ENCODE results near the gene TARP.

Gene TARP

DNA sequence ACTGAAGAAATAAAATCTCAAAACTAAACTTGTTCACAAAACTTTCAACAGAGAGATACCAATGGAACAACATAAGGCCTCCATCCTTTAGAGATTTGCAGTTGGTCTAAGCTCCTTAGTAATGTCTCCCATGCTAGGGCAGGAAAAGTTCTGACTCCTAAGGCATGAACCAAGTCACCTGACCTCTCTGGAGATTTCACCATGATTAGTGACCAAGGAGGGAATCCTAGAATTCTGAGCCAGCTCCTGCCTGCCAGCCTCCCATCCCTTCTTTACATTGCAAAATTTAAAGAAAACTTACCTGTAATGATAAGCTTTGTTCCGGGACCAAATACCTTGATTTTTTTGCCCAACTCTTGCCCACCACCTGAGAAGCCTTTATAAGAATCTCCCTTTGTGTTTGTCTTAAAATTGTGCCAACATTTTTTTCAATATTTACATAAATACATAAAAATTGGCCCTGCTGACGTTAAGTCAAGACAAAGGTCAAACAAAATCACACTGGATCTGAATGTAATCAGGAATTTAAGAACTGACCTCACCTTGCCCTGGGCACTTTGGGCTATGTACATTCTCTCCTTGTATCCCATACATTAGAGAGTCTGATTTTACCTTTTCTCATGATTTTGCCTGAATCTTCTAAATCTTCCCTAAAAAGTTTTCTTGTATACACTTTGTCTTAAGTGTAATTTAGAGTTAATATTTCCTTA, at the start of gene TARP:
TARP (minus strand) TSS at position 351 of the 710 bp plus-strand sequence.
- Histone ChIP-seq H3K9me3 (no peaks in the 10 kb centered on the region), H3K4me1 (no peaks in the 10 kb centered on the region), H3K36me3 (no peaks in the 10 kb centered on the region), H3K4me3 (no peak within 1 kb of the TSS), H3K27me3 (no peaks in the 10 kb centered on the region), H3K27ac (no peak within 1 kb of the TSS)
- no peak for DNase-seq (ENCODE audit: low spot score in 2 of 2)
- WGBS, 2 donors = 81 to 86% methylated on average over 2 of the region's 2 CpGs
- TF ChIP-seq POLR2A (IDR thresholded peaks at IDR 0.05) = no peak
- TF ChIP-seq, protein P1, sequence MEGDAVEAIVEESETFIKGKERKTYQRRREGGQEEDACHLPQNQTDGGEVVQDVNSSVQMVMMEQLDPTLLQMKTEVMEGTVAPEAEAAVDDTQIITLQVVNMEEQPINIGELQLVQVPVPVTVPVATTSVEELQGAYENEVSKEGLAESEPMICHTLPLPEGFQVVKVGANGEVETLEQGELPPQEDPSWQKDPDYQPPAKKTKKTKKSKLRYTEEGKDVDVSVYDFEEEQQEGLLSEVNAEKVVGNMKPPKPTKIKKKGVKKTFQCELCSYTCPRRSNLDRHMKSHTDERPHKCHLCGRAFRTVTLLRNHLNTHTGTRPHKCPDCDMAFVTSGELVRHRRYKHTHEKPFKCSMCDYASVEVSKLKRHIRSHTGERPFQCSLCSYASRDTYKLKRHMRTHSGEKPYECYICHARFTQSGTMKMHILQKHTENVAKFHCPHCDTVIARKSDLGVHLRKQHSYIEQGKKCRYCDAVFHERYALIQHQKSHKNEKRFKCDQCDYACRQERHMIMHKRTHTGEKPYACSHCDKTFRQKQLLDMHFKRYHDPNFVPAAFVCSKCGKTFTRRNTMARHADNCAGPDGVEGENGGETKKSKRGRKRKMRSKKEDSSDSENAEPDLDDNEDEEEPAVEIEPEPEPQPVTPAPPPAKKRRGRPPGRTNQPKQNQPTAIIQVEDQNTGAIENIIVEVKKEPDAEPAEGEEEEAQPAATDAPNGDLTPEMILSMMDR (IDR thresholded peaks at IDR 0.05) = no peak
- TF ChIP-seq EP300 (IDR thresholded peaks at IDR 0.05) = no peak

DNA sequence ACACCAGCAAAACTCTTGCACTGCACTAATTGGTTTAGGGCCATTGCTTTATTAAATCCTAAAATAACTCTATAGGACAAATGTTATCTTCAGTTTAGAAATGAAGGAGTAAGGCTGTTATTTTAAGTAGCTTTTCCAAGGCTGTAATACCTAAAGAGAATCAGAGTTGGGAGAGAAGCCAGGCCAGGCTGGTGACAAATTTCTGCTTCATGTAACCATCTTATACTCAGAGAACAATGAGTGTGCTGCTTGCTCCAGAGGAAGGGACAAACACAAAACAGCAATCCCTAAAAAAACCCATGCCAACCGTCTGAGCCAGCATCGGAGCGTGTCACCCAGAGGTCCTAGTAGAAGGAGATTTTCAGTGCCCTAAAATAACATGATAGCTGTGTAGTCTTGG, 49.7 kb upstream of the TARP start:
- Histone ChIP-seq H3K4me1 (peaks cover 0 to 13% (median 0%) of the 10 kb centered on the region in 4 donors), H3K36me3 (no peaks in the 10 kb centered on the region), H3K4me3 (no peak overlapping the region), H3K27me3 (no peaks in the 10 kb centered on the region), H3K9me3 (no peaks in the 10 kb centered on the region), H3K27ac (no peak overlapping the region)
- WGBS, 2 donors = 32 to 92% methylated on average over 3 of the region's 3 CpGs
- no peak for DNase-seq (ENCODE audit: low spot score in 2 of 2)
- TF ChIP-seq, protein P1 (IDR thresholded peaks at IDR 0.05) = no peak
- TF ChIP-seq EP300 (IDR thresholded peaks at IDR 0.05) (no peak), POLR2A (IDR thresholded peaks at IDR 0.05) (no peak)

DNA sequence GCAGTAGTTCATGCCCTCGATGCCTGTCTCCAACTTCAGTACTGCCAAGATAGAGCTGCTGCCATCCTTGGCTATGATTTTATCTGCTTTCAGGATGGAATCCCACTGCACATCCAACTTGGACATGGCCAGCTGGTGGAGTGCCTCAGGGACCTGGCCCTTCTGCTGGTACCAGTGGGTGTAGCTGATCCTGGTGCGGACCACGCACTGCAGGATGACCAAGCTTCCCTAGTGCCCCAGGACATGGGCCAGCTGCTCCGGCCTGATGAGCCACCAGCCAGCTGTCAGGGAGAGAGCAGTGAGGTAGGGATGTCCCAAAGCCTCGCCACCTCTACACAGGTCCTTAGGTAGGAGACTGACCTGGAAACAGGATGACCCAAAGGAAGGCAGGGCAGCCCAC, 49.0 kb upstream of the TARP start:
- H3K9me3 ChIP-seq = no peaks in the 10 kb centered on the region
- H3K4me1 ChIP-seq = peaks cover 0 to 13% (median 0%) of the 10 kb centered on the region in 4 donors
- no peak for DNase-seq (ENCODE audit: low spot score in 2 of 2)
- TF ChIP-seq POLR2A (IDR thresholded peaks at IDR 0.05) = no peak
- no peak for TF ChIP-seq EP300 (IDR thresholded peaks at IDR 0.05)
- TF ChIP-seq, protein P1 (IDR thresholded peaks at IDR 0.05) = no peak
- H3K36me3 ChIP-seq = no peaks in the 10 kb centered on the region
- no peak overlapping the region for H3K27ac ChIP-seq
- 68 to 97% methylated on average over 5 of the region's 5 CpGs for WGBS, 2 donors
- H3K4me3 ChIP-seq = no peak overlapping the region
- no peaks in the 10 kb centered on the region for H3K27me3 ChIP-seq

DNA sequence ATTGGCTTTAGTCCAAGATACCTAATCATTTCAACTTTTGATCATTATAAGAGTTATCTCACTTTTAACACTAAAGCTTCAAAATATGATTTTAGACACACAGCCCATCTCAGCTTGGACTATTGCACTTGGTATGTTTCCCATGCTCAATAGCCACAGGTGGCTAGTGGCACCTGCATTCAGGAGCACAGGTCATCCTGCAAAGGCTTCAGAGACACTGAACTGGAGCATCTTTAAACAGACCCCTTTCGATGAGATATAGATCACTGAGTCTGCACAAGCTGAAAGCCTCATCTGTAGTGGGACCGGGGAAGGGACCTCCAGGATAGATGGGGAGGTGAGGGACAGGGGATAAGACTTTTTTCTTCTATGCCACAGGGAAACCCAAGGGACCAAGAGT, 48.5 kb upstream of the TARP start:
- Histone ChIP-seq H3K36me3 (no peaks in the 10 kb centered on the region), H3K4me1 (peaks cover 0 to 13% (median 0%) of the 10 kb centered on the region in 4 donors), H3K4me3 (no peak overlapping the region), H3K27ac (no peak overlapping the region), H3K27me3 (no peaks in the 10 kb centered on the region), H3K9me3 (no peaks in the 10 kb centered on the region)
- TF ChIP-seq, protein P1 (IDR thresholded peaks at IDR 0.05) = no peak
- TF ChIP-seq EP300 (IDR thresholded peaks at IDR 0.05) (no peak), POLR2A (IDR thresholded peaks at IDR 0.05) (no peak)
- 97 to 100% methylated on average over 2 of the region's 2 CpGs for WGBS, 2 donors
- DNase-seq (ENCODE audit: low spot score in 2 of 2) = no peak

DNA sequence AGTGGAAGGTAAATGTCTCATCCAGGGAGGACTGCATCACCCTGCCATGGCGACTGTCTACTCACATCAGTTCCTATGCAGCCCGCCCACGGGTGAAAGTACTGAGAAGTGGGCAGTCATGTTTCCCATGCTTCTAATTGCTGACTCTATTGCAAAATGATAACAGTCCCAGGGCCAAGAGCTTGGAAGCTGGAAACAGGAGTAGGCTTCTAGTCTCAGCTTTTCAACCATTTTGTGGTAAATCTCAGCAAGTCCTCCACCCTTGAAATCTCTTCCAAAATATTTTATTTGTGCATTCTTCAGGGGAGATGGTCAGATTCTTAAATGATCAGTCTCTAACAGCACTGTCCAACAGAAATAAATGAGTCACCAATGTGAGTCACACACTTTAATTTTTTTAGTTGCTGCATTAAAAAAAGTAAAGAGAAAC, 48.1 kb upstream of the TARP start:
- no peak for TF ChIP-seq POLR2A (IDR thresholded peaks at IDR 0.05)
- TF ChIP-seq EP300 (IDR thresholded peaks at IDR 0.05) = no peak
- TF ChIP-seq, protein P1 (IDR thresholded peaks at IDR 0.05) = no peak
- H3K9me3 ChIP-seq = no peaks in the 10 kb centered on the region
- no peaks in the 10 kb centered on the region for H3K36me3 ChIP-seq
- H3K4me1 ChIP-seq = peaks cover 0 to 13% (median 0%) of the 10 kb centered on the region in 4 donors
- 35 to 46% methylated on average over 3 of the region's 3 CpGs for WGBS, 2 donors
- no peak overlapping the region for H3K27ac ChIP-seq
- no peak overlapping the region for H3K4me3 ChIP-seq
- DNase-seq (ENCODE audit: low spot score in 2 of 2) = no peak
- H3K27me3 ChIP-seq = no peaks in the 10 kb centered on the region

Data from tibial nerve (tissue), 4 donors.